NCI-H748 (cell line): ENCODE data around the gene GRIK3.

ENCODE experiments used
- DNase-seq: peaks from one replicate; lab custom pipeline; 2025; ENCODE audit not compliant: unreplicated experiment; lab: John Stamatoyannopoulos, UW

The GRIK3 gene

GRCh38 chr1:37017720-37018119, 16.6 kb downstream of the GRIK3 start:
- DNase-seq, result peak; percentile 18

- no peak for DNase-seq
Measured at GRCh38 chr1:37016121-37016520, 18.2 kb downstream of the GRIK3 start.

GRCh38 chr1:37015713-37016112, 18.6 kb downstream of the GRIK3 start:
- DNase-seq, result no peak

DNA sequence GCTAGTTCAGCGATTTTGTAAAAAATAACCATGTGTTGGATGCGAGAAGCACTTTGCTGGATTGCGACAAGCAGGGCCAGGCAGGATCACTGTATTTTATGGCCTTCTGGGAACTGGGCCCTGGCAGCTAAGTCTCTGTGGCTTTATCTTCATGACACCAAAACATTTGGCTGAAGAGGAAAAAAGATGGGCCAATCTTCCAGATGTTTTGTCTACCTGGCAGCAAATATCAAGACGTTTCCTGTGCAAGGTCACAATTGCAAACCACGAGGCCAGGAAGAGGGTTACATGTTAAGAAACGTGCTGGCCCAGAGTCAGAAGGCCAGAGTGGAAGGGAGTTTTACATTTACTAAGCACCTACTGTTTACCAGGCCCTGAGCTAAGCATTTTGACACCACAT, 22.1 kb downstream of the GRIK3 start:
- no peak for DNase-seq

DNA sequence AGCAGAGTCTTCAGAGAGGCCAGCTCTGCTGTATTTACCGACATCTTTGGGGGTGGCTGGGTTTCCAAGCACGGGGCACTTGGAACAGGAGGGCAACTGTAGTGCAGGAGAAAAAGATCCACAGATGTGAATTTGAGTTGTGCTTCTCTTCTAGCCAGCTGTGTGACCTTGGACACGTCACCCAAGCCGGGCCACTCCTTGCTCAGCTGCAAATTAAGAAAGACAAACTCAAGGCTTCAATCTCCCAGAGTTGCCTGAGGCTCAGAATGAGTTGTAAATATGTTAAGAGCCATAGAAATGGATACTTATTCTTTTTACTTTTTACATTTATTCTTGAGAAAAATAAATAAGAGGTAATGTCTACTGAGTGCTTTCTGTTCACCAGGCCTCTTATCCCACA, 24.3 kb downstream of the GRIK3 start:
- DNase-seq, result no peak

DNA sequence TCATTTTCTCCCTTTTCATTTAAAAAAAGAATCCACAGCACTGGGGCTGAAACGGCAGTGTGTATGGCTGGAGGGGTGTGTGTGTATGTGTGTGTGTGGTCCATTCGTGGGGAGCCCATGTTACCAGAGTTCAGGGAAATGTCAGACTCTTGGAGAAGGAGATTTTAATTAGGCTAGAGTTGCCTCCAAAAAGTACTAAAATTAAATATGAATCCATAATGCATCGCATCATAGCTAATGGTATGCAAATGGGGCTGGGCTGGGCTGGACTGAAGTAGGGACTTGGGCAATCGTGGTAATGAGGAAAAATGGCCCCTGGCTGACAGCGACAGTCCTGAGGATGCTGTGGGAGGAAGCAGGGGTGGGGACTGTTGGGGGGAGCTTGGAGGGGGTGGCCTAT, 24.8 kb downstream of the GRIK3 start:
- DNase-seq, result no peak

DNA sequence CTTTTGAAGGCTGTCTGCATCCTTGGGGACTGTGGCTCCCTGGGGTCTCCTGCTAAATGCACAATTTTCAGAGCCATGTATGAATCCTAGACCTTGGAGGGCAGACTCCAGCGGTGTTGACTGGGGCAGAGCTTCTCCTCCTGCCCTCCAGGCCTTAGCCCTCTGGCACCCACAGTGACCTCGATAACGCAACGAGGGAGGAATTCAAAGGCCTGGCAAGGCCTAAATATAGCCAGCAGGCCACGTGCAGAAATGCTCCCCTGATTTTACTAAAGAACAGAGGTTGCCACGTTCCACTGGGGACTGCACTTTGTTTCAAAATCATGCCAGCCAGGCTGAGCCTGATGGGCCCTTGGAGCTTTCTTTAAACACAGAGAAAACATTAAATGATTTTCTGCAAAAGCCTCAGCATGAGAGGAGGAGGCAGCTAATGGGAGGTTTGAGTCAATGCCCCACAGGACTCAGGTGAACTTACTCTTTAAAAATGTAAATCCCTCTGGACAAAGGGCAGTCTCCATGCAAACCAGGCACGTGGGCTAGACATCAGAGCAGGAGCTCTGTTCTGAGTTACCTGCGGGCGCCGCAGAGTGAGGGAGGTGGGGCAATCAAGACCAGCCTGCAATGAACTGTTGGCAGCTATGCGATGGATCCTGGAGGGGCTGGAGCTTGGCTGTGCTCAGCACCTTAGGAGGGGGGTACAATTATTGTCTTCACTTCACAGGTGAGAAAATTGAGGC, 28.0 kb downstream of the GRIK3 start:
- no peak for DNase-seq

- DNase-seq, result no peak
Measured at GRCh38 chr1:37002898-37003297, 31.4 kb downstream of the GRIK3 start.

DNA sequence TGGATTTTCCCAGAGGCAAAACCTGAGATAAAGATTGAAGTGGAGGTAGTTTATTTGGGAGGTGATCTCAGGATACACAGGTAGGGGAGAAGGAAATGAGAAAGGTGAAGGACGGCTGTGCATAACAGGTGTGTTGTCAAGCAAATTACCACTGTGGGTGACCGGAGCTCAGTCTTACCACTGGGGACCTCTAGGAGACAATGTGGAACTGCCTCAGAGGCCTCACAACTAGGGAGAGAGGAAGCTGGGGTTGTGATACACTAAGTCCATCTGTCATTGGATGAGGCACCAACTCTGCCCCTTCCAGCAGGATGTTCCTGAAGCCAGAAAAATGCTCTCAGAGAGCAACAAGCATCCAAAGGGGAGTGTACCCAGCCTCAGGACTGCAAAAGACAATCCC, 32.6 kb downstream of the GRIK3 start:
- DNase-seq, result peak; percentile 4

GRCh38 chr1:36996106-36996505, 38.2 kb downstream of the GRIK3 start:
- no peak for DNase-seq

DNA sequence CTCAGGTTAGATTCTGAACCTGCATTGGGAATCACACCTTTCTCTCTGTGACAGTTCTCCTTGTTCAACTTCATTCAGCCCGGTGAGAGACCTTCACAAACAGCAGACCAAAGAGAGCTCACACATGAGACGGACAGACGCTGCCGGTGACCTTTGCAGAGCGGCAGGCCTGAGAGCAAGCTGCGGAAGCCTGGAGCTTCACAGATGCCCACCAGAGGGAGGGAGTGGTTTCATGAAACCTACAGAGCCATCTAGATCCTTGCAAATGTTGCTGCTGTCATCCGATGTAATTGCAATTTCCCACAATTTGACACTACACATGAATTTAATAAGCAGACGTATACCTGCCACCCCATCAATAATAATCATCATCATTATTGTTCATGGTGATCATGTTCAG, 39.4 kb downstream of the GRIK3 start:
- DNase-seq, result no peak

DNA sequence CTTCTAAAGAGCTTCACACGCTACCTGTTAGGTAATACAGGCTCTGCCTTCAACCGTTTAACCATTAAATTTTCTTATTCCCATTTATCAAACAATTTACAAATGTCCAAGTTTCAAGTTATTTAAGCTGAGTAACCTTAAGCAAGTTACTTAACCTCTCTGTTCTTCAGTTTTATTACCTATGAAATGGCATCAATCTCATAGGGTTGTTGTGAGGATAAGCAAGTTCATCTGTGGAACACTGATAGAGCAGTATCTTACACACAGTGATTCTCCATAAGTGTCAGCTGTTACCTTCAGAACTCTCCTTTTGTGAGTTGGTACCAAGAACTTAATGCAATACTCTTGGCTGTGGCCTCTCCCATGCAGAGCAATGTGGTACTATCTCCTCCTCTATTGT, 40.0 kb downstream of the GRIK3 start:
- DNase-seq, result no peak

DNA sequence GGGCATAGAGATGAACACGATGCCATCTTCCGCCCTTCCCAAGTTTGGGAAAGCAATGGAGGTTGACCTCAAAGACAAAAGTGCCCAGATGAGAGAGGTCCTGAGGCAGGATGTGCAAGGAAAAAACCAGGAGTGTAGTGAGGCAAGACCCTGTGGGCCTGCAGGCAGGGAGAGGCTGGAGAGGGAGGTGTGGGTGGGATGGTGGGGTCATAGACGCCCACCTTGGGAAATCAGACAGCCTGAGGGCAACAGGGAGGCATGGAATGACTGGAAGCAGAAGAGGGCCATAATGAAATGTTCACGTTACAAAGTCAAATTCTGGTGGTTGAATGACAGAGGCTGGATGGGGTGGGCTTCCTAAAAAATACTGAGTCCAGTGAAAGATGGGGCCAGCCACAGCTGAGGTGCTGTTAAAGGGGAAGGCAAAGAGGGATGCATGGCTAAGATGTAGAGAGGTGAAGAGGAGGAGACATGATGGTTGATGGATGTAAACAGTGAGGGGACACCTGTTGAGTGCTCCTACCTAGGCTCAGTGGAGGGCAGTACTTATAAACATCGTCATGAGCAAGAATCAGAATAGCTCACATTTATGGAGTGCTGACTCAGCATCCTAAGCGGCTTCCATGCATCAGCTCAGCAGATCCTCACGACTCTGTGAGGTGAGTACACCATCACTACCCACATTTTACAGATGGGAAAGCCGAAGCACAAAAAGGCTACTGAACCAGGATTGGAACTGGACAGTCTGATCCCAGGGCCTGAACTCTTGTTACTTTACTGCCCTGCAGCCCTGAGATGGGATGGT, 42.0 kb downstream of the GRIK3 start:
- no peak for DNase-seq

GRCh38 chr1:36991551-36991950, 42.8 kb downstream of the GRIK3 start:
- DNase-seq, result no peak

GRCh38 chr1:36990928-36991327, 43.4 kb downstream of the GRIK3 start:
- DNase-seq, result no peak

- DNase-seq, result peak; percentile 15
Measured at GRCh38 chr1:36989241-36989640, 45.1 kb downstream of the GRIK3 start.

DNA sequence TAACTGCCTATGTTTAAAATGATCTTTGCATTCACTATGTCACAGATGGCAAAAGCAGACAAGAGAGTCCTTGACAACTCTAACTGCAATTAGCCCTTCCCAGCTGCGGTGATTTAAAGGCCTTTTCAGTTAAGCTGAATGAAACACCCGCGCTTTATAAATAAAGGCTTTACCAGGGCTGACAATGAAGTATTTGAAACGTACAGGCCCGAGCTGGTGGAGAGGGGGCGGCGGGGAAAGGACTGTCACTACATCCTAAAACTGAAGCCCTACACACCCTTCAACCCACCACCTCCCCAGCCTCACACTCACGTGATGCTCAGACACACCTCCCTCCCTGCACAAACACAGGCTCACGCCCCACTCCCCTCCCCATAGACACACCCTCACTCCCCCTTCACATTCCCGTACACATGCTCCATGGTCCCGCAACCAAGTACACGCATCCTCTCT, 45.5 kb downstream of the GRIK3 start:
- DNase-seq, result peak; percentile 60

- DNase-seq, result no peak
Measured at GRCh38 chr1:36988321-36988720, 46.0 kb downstream of the GRIK3 start.

GRCh38 chr1:36987276-36987675, 47.0 kb downstream of the GRIK3 start:
- DNase-seq, result no peak

- no peak for DNase-seq
Measured at GRCh38 chr1:36986241-36986985, 47.9 kb downstream of the GRIK3 start.

- no peak for DNase-seq
Measured at GRCh38 chr1:36984675-36985074, 49.6 kb downstream of the GRIK3 start.

GRCh38 chr1:36984026-36984425, 50.3 kb downstream of the GRIK3 start:
- no peak for DNase-seq
